Spleen (tissue), 11 donors: ENCODE data around the gene C11orf21. TPM values are rescaled to one million over a fixed set of nuclear protein-coding genes. Genes with fewer than 3 reads are reported as not detected.

ENCODE experiments used
- DNase-seq: peaks from one replicate; pipeline ENCODE4 v3.0.0-alpha.2; 2020
- H3K27ac ChIP-seq, 8 donors: fragments of 200-600 bp; sonication (generic) in 7 of 8; 1 replicate in 4 of 8; 2 replicates in 4 of 8; pipeline versions ENCODE4 v1.5.0 to v1.8.0; 2016 to 2021; ENCODE audit warnings: inconsistent platforms in 4 of 8, mild to moderate bottlenecking in 4 of 8, moderate library complexity in 1 of 8
- H3K27me3 ChIP-seq, 7 donors: fragments of 200-600 bp; sonication (generic) in 6 of 7; replicated peaks in 1 of 7; 1 replicate in 4 of 7; 2 replicates in 3 of 7; pipeline versions ENCODE4 v1.5.0 to v1.8.0; 2016 to 2021; ENCODE audit warnings: inconsistent platforms in 3 of 7, mild to moderate bottlenecking in 1 of 7
- H3K36me3 ChIP-seq, 6 donors: fragments of 200-600 bp; sonication (generic) in 5 of 6; 1 replicate in 4 of 6; 2 replicates in 2 of 6; pipeline versions ENCODE4 v1.5.0 to v1.8.0; 2016 to 2021; ENCODE audit warnings: inconsistent platforms in 2 of 6
- H3K4me1 ChIP-seq, 6 donors: fragments of 200-600 bp; sonication (generic) in 5 of 6; 1 replicate in 3 of 6; 2 replicates in 3 of 6; pipeline versions ENCODE4 v1.5.0 to v1.8.0; 2016 to 2021; ENCODE audit warnings: inconsistent platforms in 3 of 6
- H3K4me3 ChIP-seq, 8 donors: fragments of 200-600 bp; sonication (generic) in 7 of 8; 1 replicate in 4 of 8; 2 replicates in 4 of 8; pipeline versions ENCODE4 v1.5.0 to v1.8.0; 2016 to 2021; ENCODE audit warnings: inconsistent platforms in 4 of 8, mild to moderate bottlenecking in 4 of 8, moderate library complexity in 2 of 8
- H3K9me3 ChIP-seq, 8 donors: fragments of 200-600 bp; sonication (generic) in 7 of 8; 1 replicate in 4 of 8; 2 replicates in 4 of 8; pipeline versions ENCODE4 v1.5.0 to v1.8.0; 2016 to 2021; ENCODE audit warnings: inconsistent platforms in 4 of 8
- POLR2A ChIP-seq, 3 donors: fragments of 450-650 bp; IDR thresholded peaks; one replicate each; pipeline ENCODE4 v1.5.1; 2017; ENCODE audit warnings: antibody characterized with exemption in 3 of 3, mild to moderate bottlenecking in 1 of 3
- POLR2AphosphoS5 ChIP-seq, 3 donors: sonication (generic); formaldehyde crosslinking; IDR thresholded peaks; one replicate each; pipeline ENCODE4 v1.5.1; 2017; ENCODE audit warnings: antibody characterized with exemption in 3 of 3
- whole genome bisulfite sequencing, 5 donors: extraction: QIAGEN DNeasy Blood & Tissue Kit in 3 of 5; methylation state at CpG; one replicate each; pipeline versions ENCODE4 v1.1.5 to v1.1.7; 2013 to 2018; 5-methylcytosine and 5-hydroxymethylcytosine counted together
- intact Hi-C: fragments of 100-400 bp; cut with DNase I; formaldehyde crosslinking; loops from one replicate; pipeline ENCODE4 v1.15.0; 2023; ENCODE audit warnings: low total_unique reads
- polyA plus RNA-seq, 3 donors: library from polyadenylated mRNA; stranded (reverse); fragments of 200-250 nt; gene quantifications; one replicate each; pipeline ENCODE4 v1.2.1, GENCODE V29; 2013
- total RNA-seq, 7 donors: library from RNA; depleted of rRNA in 3 of 7; stranded (reverse); fragments of >200 nt in 3 of 7; fragmentation: NEBNext Ultra II Directional in 4 of 7; extraction: Animal tissue kit (Norgen Biotek cat#: 25700) in 4 of 7; gene quantifications; one replicate each; pipeline versions ENCODE4 v1.1.0 to v1.2.1, GENCODE V29; 2016 to 2021
- TF ChIP-seq, protein P1 (sequence below), 11 experiments: fragments of 200-600 bp in 7 of 11; fragments of 450-650 bp in 4 of 11; sonication (generic) in 4 of 11; IDR thresholded peaks in 8 of 11; conservative IDR thresholded peaks in 3 of 11; 1 replicate in 7 of 11; 2 replicates in 4 of 11; pipeline versions ENCODE4 v1.4.0 to v1.8.0; 2016 to 2021; ENCODE audit warnings: antibody characterized with exemption in 11 of 11, inconsistent platforms in 4 of 11, mild to moderate bottlenecking in 1 of 11
- donor health status: healthy with polysubstance abuse.
- donor health status: DM: no; HTN: no; CAD: no; lungs with moderate emphysema.
- donor health status: DM: no; HTN: no; CAD: no.
- donor health status: Bipolar disorder and iron deficiency.
- donor health status: healthy.
- donor health status: DM: no; HTN: no; CAD: no.
- donor health status: DM: yes; HTN: yes; CAD: no.

Gene C11orf21
- total and polyA plus RNA-seq, 10 donors, result 8.6 to 24.9 (median 17.1) TPM

- DNase-seq, result peak; percentile 69
- intact Hi-C loops, result no loop called here
- TF ChIP-seq, protein P1, sequence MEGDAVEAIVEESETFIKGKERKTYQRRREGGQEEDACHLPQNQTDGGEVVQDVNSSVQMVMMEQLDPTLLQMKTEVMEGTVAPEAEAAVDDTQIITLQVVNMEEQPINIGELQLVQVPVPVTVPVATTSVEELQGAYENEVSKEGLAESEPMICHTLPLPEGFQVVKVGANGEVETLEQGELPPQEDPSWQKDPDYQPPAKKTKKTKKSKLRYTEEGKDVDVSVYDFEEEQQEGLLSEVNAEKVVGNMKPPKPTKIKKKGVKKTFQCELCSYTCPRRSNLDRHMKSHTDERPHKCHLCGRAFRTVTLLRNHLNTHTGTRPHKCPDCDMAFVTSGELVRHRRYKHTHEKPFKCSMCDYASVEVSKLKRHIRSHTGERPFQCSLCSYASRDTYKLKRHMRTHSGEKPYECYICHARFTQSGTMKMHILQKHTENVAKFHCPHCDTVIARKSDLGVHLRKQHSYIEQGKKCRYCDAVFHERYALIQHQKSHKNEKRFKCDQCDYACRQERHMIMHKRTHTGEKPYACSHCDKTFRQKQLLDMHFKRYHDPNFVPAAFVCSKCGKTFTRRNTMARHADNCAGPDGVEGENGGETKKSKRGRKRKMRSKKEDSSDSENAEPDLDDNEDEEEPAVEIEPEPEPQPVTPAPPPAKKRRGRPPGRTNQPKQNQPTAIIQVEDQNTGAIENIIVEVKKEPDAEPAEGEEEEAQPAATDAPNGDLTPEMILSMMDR (IDR thresholded peaks at IDR 0.05 in 8 of 11, conservative IDR thresholded peaks at IDR 0.05 in 3 of 11), result no peak
- no peak for TF ChIP-seq POLR2AphosphoS5 (IDR thresholded peaks at IDR 0.05)
- WGBS, 5 donors, result 86 to 92% (median 91%) methylated on average over 22 to 29 of the region's 29 CpGs
- Histone ChIP-seq H3K27ac (no peak overlapping the region), H3K36me3 (no peaks in the 10 kb centered on the region), H3K9me3 (peaks cover 0 to 12% (median 2%) of the 10 kb centered on the region in 8 donors), H3K4me1 (no peaks in the 10 kb centered on the region), H3K4me3 (no peak overlapping the region), H3K27me3 (peaks cover 0 to 8% (median 0%) of the 10 kb centered on the region in 7 donors)
Measured at GRCh38 chr11:2258501-2259465, 42.9 kb downstream of the C11orf21 start.

- WGBS, 5 donors, result 91 to 96% (median 92%) methylated on average over 12 to 31 of the region's 31 CpGs
- DNase-seq, result peak; percentile 56
- Histone ChIP-seq H3K4me1 (no peaks in the 10 kb centered on the region), H3K27ac (no peak overlapping the region), H3K4me3 (no peak overlapping the region), H3K9me3 (peaks cover 0 to 12% (median 2%) of the 10 kb centered on the region in 8 donors), H3K27me3 (peaks cover 0 to 8% (median 0%) of the 10 kb centered on the region in 7 donors), H3K36me3 (no peaks in the 10 kb centered on the region)
- intact Hi-C loops, result no loop called here
- TF ChIP-seq POLR2A (IDR thresholded peaks at IDR 0.05), result no peak
Measured at GRCh38 chr11:2256951-2257700, 44.6 kb downstream of the C11orf21 start.

GRCh38 chr11:2256293-2256913 is 45.3 kb downstream of the C11orf21 start:
- 76 to 91% (median 87%) methylated on average over 14 of the region's 14 CpGs for WGBS, 5 donors
- no peak overlapping the region for H3K4me3 ChIP-seq
- TF ChIP-seq POLR2A (IDR thresholded peaks at IDR 0.05) (no peak), POLR2AphosphoS5 (IDR thresholded peaks at IDR 0.05) (no peak)
- TF ChIP-seq, protein P1 (IDR thresholded peaks at IDR 0.05 in 8 of 11, conservative IDR thresholded peaks at IDR 0.05 in 3 of 11), result no peak
- peaks cover 0 to 8% (median 0%) of the 10 kb centered on the region in 7 donors for H3K27me3 ChIP-seq
- no peak overlapping the region for H3K27ac ChIP-seq
- no peaks in the 10 kb centered on the region for H3K36me3 ChIP-seq
- H3K4me1 ChIP-seq, result no peaks in the 10 kb centered on the region
- peaks cover 0 to 12% (median 2%) of the 10 kb centered on the region in 8 donors for H3K9me3 ChIP-seq
- peak; percentile 46 for DNase-seq
- intact Hi-C loops, result no loop called here

DNA sequence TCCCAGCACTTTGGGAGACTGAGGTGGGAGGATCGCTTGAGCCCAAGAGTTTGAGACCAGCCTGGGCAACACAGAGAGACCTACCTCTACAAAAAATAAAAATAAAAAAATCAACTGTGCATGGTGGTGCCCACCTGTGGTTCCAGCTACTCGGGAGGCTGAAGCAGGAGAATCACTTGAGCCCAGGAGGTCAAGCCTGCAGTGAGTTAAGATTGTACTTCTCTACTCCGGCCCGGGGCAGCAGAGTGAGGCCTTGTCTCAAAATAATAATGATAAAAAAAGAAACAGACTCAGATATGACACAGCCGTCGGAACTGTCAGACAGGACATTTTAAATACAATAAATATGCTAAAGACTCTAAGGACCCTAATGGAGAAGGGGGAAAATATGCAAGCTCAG is 49.7 kb downstream of the C11orf21 start:
- Histone ChIP-seq H3K27me3 (no peaks in the 10 kb centered on the region), H3K9me3 (peaks cover 0 to 12% (median 2%) of the 10 kb centered on the region in 8 donors), H3K36me3 (no peaks in the 10 kb centered on the region), H3K4me1 (no peaks in the 10 kb centered on the region), H3K27ac (no peak overlapping the region), H3K4me3 (no peak overlapping the region)
- intact Hi-C loops, result no loop called here
- 84 to 96% (median 93%) methylated on average over 6 of the region's 6 CpGs for WGBS, 5 donors
- TF ChIP-seq POLR2A (IDR thresholded peaks at IDR 0.05), result no peak
- no peak for TF ChIP-seq POLR2AphosphoS5 (IDR thresholded peaks at IDR 0.05)
- TF ChIP-seq, protein P1 (IDR thresholded peaks at IDR 0.05 in 8 of 11, conservative IDR thresholded peaks at IDR 0.05 in 3 of 11), result no peak
- no peak for DNase-seq
